HUES6 (cell line): Measurements from ENCODE around the gene MX2.

Experiments used
- H3K27ac ChIP-seq: 2 replicates; pipeline ENCODE4 v1.7.0; 2013; ENCODE audit warnings: low read depth, mild to moderate bottlenecking, low read length, inconsistent platforms
- H3K27me3 ChIP-seq: 2 replicates; pipeline ENCODE4 v1.6.1; 2013; ENCODE audit warnings: low read length; ENCODE audit not compliant: control insufficient read depth, insufficient read depth
- H3K36me3 ChIP-seq: 2 replicates; pipeline ENCODE4 v1.6.1; 2013; ENCODE audit warnings: low read length; ENCODE audit not compliant: control insufficient read depth, insufficient read depth
- H3K4me1 ChIP-seq: 2 replicates; pipeline ENCODE4 v1.6.1; 2013; ENCODE audit warnings: low read length; ENCODE audit not compliant: control insufficient read depth, insufficient read depth
- H3K4me3 ChIP-seq: 2 replicates; pipeline ENCODE4 v1.5.1; 2013; ENCODE audit warnings: low read depth, low read length
- H3K9ac ChIP-seq: one replicate; pipeline ENCODE4 v1.6.1; 2013; ENCODE audit warnings: mild to moderate bottlenecking, low read length
- H3K9me3 ChIP-seq: 2 replicates; pipeline ENCODE4 v1.6.1; 2013; ENCODE audit warnings: low read depth, low read length; ENCODE audit not compliant: control insufficient read depth, insufficient read depth

Gene MX2

GRCh38 chr21:41390043-41390639 is 28.3 kb downstream of the MX2 start:
- Histone ChIP-seq H3K36me3 (no peaks in the 10 kb centered on the region), H3K4me1 (no peaks in the 10 kb centered on the region), H3K9me3 (no peaks in the 10 kb centered on the region; the same call in 1 of the 2 replicates), H3K9ac (no peak overlapping the region), H3K27me3 (peaks cover 3% of the 10 kb centered on the region; the same call in 1 of the 2 replicates), H3K4me3 (no peak overlapping the region), H3K27ac (no peak overlapping the region)

GRCh38 chr21:41393876-41394465 is 32.1 kb downstream of the MX2 start:
- Histone ChIP-seq H3K9me3 (no peaks in the 10 kb centered on the region; the same call in 1 of the 2 replicates), H3K36me3 (no peaks in the 10 kb centered on the region), H3K4me3 (no peak overlapping the region), H3K9ac (no peak overlapping the region), H3K27me3 (no peaks in the 10 kb centered on the region), H3K27ac (no peak overlapping the region), H3K4me1 (peaks cover 10% of the 10 kb centered on the region)

- H3K4me3 ChIP-seq = no peak overlapping the region
- no peak overlapping the region for H3K9ac ChIP-seq
- H3K36me3 ChIP-seq = no peaks in the 10 kb centered on the region
- H3K27me3 ChIP-seq = no peaks in the 10 kb centered on the region
- H3K4me1 ChIP-seq = peaks cover 10% of the 10 kb centered on the region
- 0 out of 2 replicates have a peak, but pooled peaks cover 4% of the 10 kb centered on the region for H3K9me3 ChIP-seq
- H3K27ac ChIP-seq = no peak overlapping the region
These were observed 34.8 kb downstream of the MX2 start for GRCh38 chr21:41396558-41397075.

GRCh38 chr21:41397471-41397891 is 35.7 kb downstream of the MX2 start:
- Histone ChIP-seq H3K27ac (no peak overlapping the region), H3K4me3 (no peak overlapping the region), H3K36me3 (no peaks in the 10 kb centered on the region)

GRCh38 chr21:41398251-41398650 is 36.4 kb downstream of the MX2 start:
- no peak overlapping the region for H3K27ac ChIP-seq
- peaks cover 10% of the 10 kb centered on the region for H3K4me1 ChIP-seq
- no peaks in the 10 kb centered on the region for H3K36me3 ChIP-seq
- H3K9me3 ChIP-seq = 0 out of 2 replicates have a peak, but pooled peaks cover 4% of the 10 kb centered on the region
- no peak overlapping the region for H3K9ac ChIP-seq
- H3K27me3 ChIP-seq = no peaks in the 10 kb centered on the region
- H3K4me3 ChIP-seq = no peak overlapping the region

More at GRCh38 chr21:41397471-41397891, 35.7 kb downstream of the MX2 start:
- Histone ChIP-seq H3K9me3 (0 out of 2 replicates have a peak, but pooled peaks cover 4% of the 10 kb centered on the region), H3K27me3 (no peaks in the 10 kb centered on the region), H3K4me1 (peaks cover 10% of the 10 kb centered on the region), H3K9ac (no peak overlapping the region)

GRCh38 chr21:41398831-41399230 is 37.0 kb downstream of the MX2 start:
- Histone ChIP-seq H3K36me3 (no peaks in the 10 kb centered on the region), H3K27me3 (no peaks in the 10 kb centered on the region)

GRCh38 chr21:41399246-41399800 is 37.5 kb downstream of the MX2 start:
- Histone ChIP-seq H3K4me3 (no peak overlapping the region), H3K9ac (no peak overlapping the region), H3K4me1 (peaks cover 10% of the 10 kb centered on the region), H3K27me3 (no peaks in the 10 kb centered on the region), H3K36me3 (no peaks in the 10 kb centered on the region), H3K9me3 (0 out of 2 replicates have a peak, but pooled peaks cover 4% of the 10 kb centered on the region), H3K27ac (no peak overlapping the region)

More at GRCh38 chr21:41398831-41399230, 37.0 kb downstream of the MX2 start:
- Histone ChIP-seq H3K27ac (no peak overlapping the region), H3K9ac (no peak overlapping the region), H3K9me3 (0 out of 2 replicates have a peak, but pooled peaks cover 4% of the 10 kb centered on the region), H3K4me1 (peaks cover 10% of the 10 kb centered on the region), H3K4me3 (no peak overlapping the region)

GRCh38 chr21:41402231-41402630 is 40.4 kb downstream of the MX2 start:
- Histone ChIP-seq H3K4me3 (no peak overlapping the region), H3K9ac (no peak overlapping the region), H3K9me3 (0 out of 2 replicates have a peak, but pooled peaks cover 4% of the 10 kb centered on the region), H3K36me3 (no peaks in the 10 kb centered on the region), H3K4me1 (0 out of 2 replicates have a peak, but pooled peaks cover under 1% of the 10 kb centered on the region), H3K27ac (no peak overlapping the region), H3K27me3 (no peaks in the 10 kb centered on the region; the same call in 1 of the 2 replicates)

GRCh38 chr21:41402796-41403195 is 41.0 kb downstream of the MX2 start:
- Histone ChIP-seq H3K9me3 (0 out of 2 replicates have a peak, but pooled peaks cover 4% of the 10 kb centered on the region), H3K27me3 (no peaks in the 10 kb centered on the region; the same call in 1 of the 2 replicates), H3K36me3 (no peaks in the 10 kb centered on the region), H3K4me3 (no peak overlapping the region), H3K9ac (no peak overlapping the region), H3K4me1 (no peaks in the 10 kb centered on the region), H3K27ac (no peak overlapping the region)

GRCh38 chr21:41403331-41403730 is 41.5 kb downstream of the MX2 start:
- Histone ChIP-seq H3K4me1 (no peaks in the 10 kb centered on the region), H3K4me3 (no peak overlapping the region), H3K27me3 (no peaks in the 10 kb centered on the region; the same call in 1 of the 2 replicates), H3K36me3 (no peaks in the 10 kb centered on the region), H3K9me3 (0 out of 2 replicates have a peak, but pooled peaks cover 4% of the 10 kb centered on the region), H3K27ac (no peak overlapping the region), H3K9ac (no peak overlapping the region)

- Histone ChIP-seq H3K9me3 (0 out of 2 replicates have a peak, but pooled peaks cover 4% of the 10 kb centered on the region), H3K4me1 (no peaks in the 10 kb centered on the region), H3K9ac (no peak overlapping the region), H3K36me3 (no peaks in the 10 kb centered on the region), H3K4me3 (no peak overlapping the region), H3K27me3 (no peaks in the 10 kb centered on the region; the same call in 1 of the 2 replicates), H3K27ac (no peak overlapping the region)
These were observed 42.1 kb downstream of the MX2 start for GRCh38 chr21:41403966-41404365.
